ENCODE measurements around the gene PCYT2.

- TF ChIP-seq CTCF (conservative IDR thresholded peaks at IDR 0.05 in 1 of 2, IDR thresholded peaks at IDR 0.05 in 1 of 2; ENCODE audit: low read depth in 1 of 2, low read length in 2 of 2) (no peak), EZH2 (IDR thresholded peaks at IDR 0.05; ENCODE audit: low read length, missing control alignments) (no peak)
Measured at GRCh38 chr17:81940538-81941483, 29.6 kb upstream of the PCYT2 start.
